ENCODE measurements around the gene AKT3. TPM values are rescaled to one million over a fixed set of nuclear protein-coding genes. Genes with fewer than 3 reads are reported as not detected.

Gene AKT3
- polyA plus RNA-seq, 2 of the 4 experiments (the other 2 are of a cell fraction): 18.4 to 43.5 TPM

DNA sequence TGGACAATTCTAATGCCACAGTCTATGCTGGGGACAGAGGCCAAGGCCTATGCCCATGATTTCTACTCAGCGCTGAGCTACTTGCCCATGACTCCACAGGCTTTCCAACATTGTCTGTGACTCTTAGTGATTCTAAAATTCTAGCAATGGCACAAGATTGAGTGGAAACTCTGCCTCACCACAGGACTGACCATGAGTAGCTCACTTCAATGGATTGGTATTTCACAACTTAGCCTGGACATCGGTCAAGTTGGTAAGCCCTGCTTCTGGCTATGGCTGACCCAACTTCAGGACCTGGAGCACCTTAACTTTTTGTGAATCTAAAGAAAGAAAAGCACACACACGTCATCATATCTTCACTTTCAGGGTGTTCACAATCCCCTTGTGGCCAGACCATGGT, 339.1 kb downstream of the AKT3 start:
- no peak for DNase-seq (ENCODE audit: low read depth in 1 of 2, low spot score in 1 of 2)
- no peaks in the 10 kb centered on the region for H3K4me1 ChIP-seq
- H3K4me2 ChIP-seq: no peak overlapping the region
- 97% methylated on average over 3 of the region's 3 CpGs for WGBS (ENCODE audit: missing lambda C conversion rate)
- no peak overlapping the region for H3K27ac ChIP-seq
- ChIA-PET CTCF (interaction anchor here (0.7 kb wide), 2 partner anchors 56 to 789 kb away, joined by 3 read pairs; no protein-coding TSS in a partner anchor), POLR2A (no interaction called here)
- no peak overlapping the region for H3K4me3 ChIP-seq
- H3K9me3 ChIP-seq: no peaks in the 10 kb centered on the region
- no peak for FAIRE-seq
- ATAC-seq: no peak
- no peak for TF ChIP-seq HOXB13 (CRISPR knock-in tag; IDR thresholded peaks at IDR 0.05; ENCODE audit: low read depth)
- no peak for TF ChIP-seq RFX5 (IDR thresholded peaks at IDR 0.05)
- TF ChIP-seq JUN (IDR thresholded peaks at IDR 0.05): no peak
- TF ChIP-seq, protein P1, sequence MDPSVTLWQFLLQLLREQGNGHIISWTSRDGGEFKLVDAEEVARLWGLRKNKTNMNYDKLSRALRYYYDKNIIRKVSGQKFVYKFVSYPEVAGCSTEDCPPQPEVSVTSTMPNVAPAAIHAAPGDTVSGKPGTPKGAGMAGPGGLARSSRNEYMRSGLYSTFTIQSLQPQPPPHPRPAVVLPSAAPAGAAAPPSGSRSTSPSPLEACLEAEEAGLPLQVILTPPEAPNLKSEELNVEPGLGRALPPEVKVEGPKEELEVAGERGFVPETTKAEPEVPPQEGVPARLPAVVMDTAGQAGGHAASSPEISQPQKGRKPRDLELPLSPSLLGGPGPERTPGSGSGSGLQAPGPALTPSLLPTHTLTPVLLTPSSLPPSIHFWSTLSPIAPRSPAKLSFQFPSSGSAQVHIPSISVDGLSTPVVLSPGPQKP (IDR thresholded peaks at IDR 0.05; ENCODE audit: low read depth, low read length): no peak
- no peak for TF ChIP-seq MAFK (IDR thresholded peaks at IDR 0.05; ENCODE audit: partially characterized antibody)
- TF ChIP-seq BHLHE40 (IDR thresholded peaks at IDR 0.05; ENCODE audit: low read depth, low read length): no peak
- no peak for TF ChIP-seq HEYL (CRISPR knock-in tag; IDR thresholded peaks at IDR 0.05)
- TF ChIP-seq, protein P2, sequence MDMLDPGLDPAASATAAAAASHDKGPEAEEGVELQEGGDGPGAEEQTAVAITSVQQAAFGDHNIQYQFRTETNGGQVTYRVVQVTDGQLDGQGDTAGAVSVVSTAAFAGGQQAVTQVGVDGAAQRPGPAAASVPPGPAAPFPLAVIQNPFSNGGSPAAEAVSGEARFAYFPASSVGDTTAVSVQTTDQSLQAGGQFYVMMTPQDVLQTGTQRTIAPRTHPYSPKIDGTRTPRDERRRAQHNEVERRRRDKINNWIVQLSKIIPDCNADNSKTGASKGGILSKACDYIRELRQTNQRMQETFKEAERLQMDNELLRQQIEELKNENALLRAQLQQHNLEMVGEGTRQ (IDR thresholded peaks at IDR 0.05): no peak
- no peak for TF ChIP-seq POLR2AphosphoS2 (conservative IDR thresholded peaks at IDR 0.05; ENCODE audit: low read length)

DNA sequence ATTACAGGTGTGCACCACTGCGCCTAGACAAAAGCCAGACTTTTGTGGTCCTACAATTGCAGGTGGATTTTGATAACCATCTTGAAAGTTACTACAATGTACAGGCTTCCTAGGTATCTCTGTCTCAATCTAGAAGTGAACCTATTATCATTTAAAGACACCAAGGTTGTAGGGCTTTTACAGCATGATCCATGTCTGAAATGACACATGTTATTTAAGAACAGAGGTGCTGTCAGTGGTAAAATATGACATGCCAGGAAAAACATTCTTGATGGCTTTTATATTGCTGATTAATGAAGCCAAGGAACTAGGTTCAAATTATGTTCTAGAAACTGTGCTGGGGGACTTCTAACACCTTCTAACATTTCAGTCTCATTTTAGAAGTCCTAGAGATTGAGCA, 341.1 kb downstream of the AKT3 start:
- TF ChIP-seq PHF8 (IDR thresholded peaks at IDR 0.05; ENCODE audit: borderline replicate concordance, low read depth) (no peak), SMC3 (IDR thresholded peaks at IDR 0.05) (no peak), HEYL (CRISPR knock-in tag; IDR thresholded peaks at IDR 0.05) (no peak), RFX5 (IDR thresholded peaks at IDR 0.05) (no peak), KDM1A (IDR thresholded peaks at IDR 0.05; ENCODE audit: low read depth) (no peak), JUNB (IDR thresholded peaks at IDR 0.05) (no peak), EHMT2 (IDR thresholded peaks at IDR 0.05; ENCODE audit: low read depth) (no peak), RNF2 (IDR thresholded peaks at IDR 0.05; ENCODE audit: borderline replicate concordance, low read depth) (no peak)
- TF ChIP-seq, protein P3, sequence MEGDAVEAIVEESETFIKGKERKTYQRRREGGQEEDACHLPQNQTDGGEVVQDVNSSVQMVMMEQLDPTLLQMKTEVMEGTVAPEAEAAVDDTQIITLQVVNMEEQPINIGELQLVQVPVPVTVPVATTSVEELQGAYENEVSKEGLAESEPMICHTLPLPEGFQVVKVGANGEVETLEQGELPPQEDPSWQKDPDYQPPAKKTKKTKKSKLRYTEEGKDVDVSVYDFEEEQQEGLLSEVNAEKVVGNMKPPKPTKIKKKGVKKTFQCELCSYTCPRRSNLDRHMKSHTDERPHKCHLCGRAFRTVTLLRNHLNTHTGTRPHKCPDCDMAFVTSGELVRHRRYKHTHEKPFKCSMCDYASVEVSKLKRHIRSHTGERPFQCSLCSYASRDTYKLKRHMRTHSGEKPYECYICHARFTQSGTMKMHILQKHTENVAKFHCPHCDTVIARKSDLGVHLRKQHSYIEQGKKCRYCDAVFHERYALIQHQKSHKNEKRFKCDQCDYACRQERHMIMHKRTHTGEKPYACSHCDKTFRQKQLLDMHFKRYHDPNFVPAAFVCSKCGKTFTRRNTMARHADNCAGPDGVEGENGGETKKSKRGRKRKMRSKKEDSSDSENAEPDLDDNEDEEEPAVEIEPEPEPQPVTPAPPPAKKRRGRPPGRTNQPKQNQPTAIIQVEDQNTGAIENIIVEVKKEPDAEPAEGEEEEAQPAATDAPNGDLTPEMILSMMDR (IDR thresholded peaks at IDR 0.05): no peak
- TF ChIP-seq, protein P4, sequence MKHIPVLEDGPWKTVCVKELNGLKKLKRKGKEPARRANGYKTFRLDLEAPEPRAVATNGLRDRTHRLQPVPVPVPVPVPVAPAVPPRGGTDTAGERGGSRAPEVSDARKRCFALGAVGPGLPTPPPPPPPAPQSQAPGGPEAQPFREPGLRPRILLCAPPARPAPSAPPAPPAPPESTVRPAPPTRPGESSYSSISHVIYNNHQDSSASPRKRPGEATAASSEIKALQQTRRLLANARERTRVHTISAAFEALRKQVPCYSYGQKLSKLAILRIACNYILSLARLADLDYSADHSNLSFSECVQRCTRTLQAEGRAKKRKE (CRISPR knock-in tag; IDR thresholded peaks at IDR 0.05; ENCODE audit: low read depth): no peak
- H3K4me2 ChIP-seq: no peak overlapping the region
- POLR2A ChIA-PET: no interaction called here
- H3K27ac ChIP-seq: no peak overlapping the region
- WGBS (ENCODE audit: missing lambda C conversion rate): 100% methylated on average over 1 of the region's 1 CpG
- H3K4me3 ChIP-seq: no peak overlapping the region
- no peak for ATAC-seq
- no peaks in the 10 kb centered on the region for H3K4me1 ChIP-seq
- no peaks in the 10 kb centered on the region for H3K9me3 ChIP-seq
- no peak for FAIRE-seq
- CTCF ChIA-PET: no interaction called here
- DNase-seq (ENCODE audit: low read depth in 1 of 2, low spot score in 1 of 2): no peak

DNA sequence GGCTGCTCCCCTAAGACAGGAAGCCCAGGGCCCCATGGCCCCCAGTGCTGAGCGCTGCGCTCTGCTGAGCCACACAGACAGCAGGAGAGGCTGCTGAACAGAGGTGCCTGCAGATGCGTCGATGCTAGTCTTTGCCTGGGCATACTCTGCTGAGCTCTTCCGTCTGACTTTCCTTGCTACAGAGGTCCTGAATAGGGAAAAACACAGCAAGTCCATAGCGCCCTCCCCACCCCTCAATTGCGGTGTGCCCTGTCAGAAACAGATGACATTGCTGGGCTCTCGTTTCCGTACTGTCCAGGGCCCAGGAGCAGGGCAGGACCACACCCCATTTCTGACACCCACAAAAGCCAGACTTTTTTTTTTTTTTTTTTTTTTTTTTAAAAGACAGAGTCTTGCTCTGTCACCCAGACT, 341.7 kb downstream of the AKT3 start:
- no peak for ATAC-seq
- FAIRE-seq: no peak
- POLR2A ChIA-PET: no interaction called here
- TF ChIP-seq HOXA7 (CRISPR knock-in tag; IDR thresholded peaks at IDR 0.05) (no peak), GATA3 (IDR thresholded peaks at IDR 0.05; ENCODE audit: borderline replicate concordance) (no peak), NPAS2 (CRISPR knock-in tag; IDR thresholded peaks at IDR 0.05; ENCODE audit: borderline replicate concordance) (no peak), MAZ (IDR thresholded peaks at IDR 0.05; ENCODE audit: borderline replicate concordance, low read depth, low read length) (no peak), KDM1A (IDR thresholded peaks at IDR 0.05; ENCODE audit: low read depth) (no peak), TP53 (CRISPR knock-in tag; IDR thresholded peaks at IDR 0.05) (no peak), JUN (IDR thresholded peaks at IDR 0.05) (no peak)
- TF ChIP-seq, protein P1 (IDR thresholded peaks at IDR 0.05; ENCODE audit: low read depth, low read length): no peak
- TF ChIP-seq, protein P5, sequence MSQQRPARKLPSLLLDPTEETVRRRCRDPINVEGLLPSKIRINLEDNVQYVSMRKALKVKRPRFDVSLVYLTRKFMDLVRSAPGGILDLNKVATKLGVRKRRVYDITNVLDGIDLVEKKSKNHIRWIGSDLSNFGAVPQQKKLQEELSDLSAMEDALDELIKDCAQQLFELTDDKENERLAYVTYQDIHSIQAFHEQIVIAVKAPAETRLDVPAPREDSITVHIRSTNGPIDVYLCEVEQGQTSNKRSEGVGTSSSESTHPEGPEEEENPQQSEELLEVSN (IDR thresholded peaks at IDR 0.05; ENCODE audit: borderline replicate concordance, low read depth): no peak

More for the DNA sequence above, 341.7 kb downstream of the AKT3 start:
- no peak for DNase-seq (ENCODE audit: low read depth in 1 of 2, low spot score in 1 of 2)
- WGBS (ENCODE audit: missing lambda C conversion rate): 92% methylated on average over 9 of the region's 9 CpGs
- H3K4me1 ChIP-seq: no peaks in the 10 kb centered on the region
- no peak overlapping the region for H3K4me3 ChIP-seq
- no peak overlapping the region for H3K4me2 ChIP-seq
- no peak overlapping the region for H3K27ac ChIP-seq
- CTCF ChIA-PET: interaction anchor here (0.7 kb wide), 1 partner anchor 13 kb away, joined by 3 read pairs; no protein-coding TSS in a partner anchor
- H3K9me3 ChIP-seq: no peaks in the 10 kb centered on the region

Measured in A549 (cell line).